ENCODE data around the gene GIPC3.
A peak's percentile ranks its signal among the peaks of the same experiment; 100 is the strongest.
"Not testable (repeated sequence)": the region's sequence is repeated elsewhere in the genome, so short reads cannot be mapped to it uniquely, and the experiment has no call there.

Gene GIPC3

DNA sequence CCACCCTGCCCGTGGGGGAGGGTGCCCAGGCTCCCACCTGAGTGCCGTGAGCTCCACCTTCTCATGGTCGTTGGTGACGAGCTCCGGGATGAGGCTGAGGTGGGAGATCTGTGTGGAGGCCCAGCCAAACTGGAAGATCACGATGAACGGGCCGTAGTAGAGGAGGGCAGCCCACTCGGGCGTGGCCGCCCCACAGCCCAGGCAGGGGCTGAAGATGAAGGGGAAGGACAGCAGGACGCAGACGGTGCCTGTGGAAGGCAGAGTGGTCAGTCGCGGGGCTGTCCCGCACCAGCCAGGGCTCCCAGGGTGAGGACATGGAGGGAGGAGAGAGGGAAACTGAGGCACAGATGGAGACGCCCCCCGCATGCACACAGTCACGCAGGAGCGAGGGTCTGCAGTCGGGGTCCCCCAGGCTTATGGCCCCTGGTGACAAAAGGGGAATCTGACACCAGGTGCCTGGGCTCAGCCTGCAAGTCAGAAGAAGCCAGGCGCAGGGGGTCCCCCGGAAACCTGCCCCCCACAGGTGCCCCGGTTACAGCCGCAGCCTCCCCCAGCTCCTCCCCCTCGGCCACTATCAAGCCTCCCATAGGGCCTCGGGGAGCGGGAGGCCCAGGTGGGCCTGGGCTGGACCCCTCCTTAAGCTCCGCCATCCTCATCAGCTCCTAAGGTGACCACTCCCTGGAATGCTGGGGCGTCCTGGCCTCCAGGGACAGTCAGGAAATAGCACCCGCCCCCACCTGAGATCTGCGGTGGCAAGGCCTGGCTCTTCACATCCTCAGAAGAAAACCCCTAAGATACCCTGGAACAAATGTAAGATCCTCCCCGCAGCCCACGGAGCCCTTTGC, 34.1 kb upstream of the GIPC3 start:
- DNase-seq = no peak

DNA sequence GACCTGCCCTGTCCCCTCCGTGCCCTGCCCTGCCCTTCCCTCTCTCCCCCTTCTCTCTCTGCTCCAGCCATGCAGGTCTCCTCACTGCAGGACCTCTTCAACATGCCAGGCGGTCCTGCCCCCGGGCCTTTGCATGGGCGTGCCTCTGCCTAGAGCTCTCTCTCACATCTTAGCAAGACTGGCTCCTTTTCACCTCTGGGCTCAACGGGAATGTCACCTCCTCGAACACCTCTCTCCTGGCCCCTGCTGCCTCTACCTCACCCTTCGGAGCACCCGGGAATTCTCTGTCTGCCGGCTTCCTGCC, 33.5 kb upstream of the GIPC3 start:
- DNase-seq (no peak), ATAC-seq (no peak)

More for the DNA sequence above, 34.1 kb upstream of the GIPC3 start:
- ATAC-seq = no peak

DNA sequence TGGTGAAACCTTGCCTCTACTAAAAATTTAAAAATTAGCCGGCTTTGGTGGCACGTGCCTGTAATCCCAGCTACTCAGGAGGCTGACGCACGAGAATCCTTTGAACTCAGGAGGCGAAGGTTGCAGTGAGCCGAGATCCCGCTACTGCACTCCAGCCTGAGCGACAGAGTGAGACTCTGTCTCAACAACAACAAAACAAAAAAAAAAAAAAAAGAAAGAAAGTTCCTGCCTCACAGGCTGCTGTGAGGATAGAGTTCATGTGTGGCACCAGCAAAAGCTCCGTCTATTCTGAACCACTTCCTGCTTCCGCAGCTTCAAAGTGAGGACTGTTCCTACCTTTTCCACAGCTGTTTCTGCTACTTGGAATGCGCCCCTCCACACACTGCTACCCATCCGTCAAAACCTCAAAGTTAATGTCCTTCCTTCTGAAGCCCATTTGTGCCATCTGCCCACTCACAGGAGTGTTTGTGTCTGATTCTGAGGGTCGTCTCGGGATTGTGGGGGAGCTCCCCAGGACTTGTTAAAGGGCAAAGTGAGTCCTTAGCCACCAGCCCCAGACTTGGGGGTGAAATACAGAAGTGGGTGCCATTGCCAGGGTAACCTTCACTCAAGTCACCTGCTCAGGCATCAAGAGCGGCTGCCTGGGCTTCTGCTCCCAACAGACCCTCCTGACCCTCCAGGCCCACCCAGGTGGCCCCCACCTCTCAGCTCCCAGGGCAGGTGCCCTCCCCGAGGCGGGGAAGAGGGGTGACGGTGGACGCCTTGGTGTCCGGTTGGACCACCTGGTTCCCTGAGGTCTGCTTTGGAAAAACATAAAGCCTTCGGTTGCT, 30.8 kb upstream of the GIPC3 start:
- ATAC-seq (no peak), DNase-seq (peak; percentile 29)

DNA sequence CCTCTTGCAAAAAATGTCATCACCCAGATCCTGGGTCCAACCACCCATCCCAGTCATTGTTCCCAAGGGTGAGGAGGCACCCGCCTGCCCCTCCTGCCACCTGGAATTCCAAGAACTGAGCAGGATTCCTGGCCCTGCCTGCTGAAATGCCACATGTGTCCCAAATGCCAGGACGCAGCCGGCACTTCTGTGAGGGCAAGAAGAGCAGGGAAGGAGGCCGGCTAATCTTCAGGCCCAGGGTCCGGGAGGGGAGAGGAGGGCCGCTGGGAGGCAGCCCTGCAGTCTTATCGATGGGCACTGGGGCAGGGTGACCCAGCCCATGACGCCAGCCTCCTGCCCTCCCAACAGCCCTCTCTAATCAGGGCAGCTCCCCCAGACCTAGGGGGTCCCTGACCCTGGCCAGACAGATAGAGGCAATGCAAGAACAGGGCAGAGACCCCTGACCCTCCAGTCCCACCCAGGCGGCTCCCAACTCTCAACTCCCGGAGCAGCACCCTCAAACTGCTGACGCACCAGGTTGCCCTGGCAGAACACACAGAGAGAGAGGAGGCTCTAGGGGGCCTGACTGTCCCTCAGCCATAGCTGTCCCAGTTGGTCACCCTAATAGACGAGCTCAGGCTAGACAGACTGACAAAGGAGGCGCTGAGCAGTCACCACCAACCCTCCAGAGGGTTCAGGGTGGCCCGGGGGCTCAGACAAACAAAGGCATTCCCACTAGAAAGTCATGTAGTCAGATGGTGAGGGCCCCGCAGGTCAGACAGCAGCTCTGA, 29.4 kb upstream of the GIPC3 start:
- DNase-seq = no peak
- ATAC-seq = no peak

DNA sequence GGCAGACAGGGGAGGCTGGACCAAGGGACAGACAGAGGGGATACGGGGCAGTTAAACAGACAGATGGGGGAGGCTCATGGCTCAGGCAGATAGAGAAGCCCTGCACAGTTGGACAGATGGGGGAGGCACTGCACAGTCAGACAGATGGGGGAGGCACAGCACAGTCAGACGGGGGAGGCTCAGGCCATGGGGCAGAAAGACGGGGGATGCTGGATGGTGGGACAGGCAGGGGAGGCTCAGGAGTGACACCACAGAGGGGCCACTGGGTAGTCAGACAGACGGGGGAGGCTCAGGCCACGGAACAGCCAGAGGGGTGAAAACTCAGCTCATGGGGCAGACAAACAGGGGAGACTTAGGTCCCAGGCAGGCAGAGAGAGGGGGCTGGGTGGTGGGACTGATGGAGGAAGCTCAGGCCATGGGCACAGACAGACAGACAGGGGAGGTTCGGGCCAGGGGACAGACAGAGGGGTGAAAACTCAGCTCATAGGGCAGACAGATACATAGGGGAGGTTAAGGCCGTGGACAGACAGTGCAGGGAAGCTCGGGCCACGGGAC, 28.8 kb upstream of the GIPC3 start:
- DNase-seq (peak; percentile 27), ATAC-seq (no peak)

DNA sequence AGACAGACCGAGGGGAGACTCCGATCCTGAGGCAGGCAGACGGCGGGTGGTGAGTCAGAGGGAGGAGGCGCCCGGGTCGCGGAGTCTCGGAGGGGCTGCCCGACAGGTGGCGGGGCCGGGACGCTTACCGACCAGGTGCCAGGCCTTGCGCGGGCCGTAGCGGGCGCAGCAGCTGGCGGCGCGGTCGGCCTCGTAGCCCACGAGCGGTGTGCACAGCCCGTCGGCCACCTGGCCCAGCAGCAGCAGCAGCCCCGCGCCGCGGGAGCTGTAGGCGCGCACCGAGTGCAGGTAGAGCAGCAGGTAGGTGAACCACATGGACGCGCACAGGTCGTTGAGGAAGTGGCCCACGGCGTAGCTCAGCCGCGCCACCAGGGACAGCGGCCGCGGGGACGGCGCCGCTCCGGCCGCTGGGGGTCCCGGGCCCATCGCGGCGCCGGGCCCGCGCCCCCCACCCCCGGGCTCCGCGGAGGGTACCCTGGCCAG, 28.3 kb upstream of the GIPC3 start:
- ATAC-seq = peak; percentile 42
- peak; percentile 81 for DNase-seq

DNA sequence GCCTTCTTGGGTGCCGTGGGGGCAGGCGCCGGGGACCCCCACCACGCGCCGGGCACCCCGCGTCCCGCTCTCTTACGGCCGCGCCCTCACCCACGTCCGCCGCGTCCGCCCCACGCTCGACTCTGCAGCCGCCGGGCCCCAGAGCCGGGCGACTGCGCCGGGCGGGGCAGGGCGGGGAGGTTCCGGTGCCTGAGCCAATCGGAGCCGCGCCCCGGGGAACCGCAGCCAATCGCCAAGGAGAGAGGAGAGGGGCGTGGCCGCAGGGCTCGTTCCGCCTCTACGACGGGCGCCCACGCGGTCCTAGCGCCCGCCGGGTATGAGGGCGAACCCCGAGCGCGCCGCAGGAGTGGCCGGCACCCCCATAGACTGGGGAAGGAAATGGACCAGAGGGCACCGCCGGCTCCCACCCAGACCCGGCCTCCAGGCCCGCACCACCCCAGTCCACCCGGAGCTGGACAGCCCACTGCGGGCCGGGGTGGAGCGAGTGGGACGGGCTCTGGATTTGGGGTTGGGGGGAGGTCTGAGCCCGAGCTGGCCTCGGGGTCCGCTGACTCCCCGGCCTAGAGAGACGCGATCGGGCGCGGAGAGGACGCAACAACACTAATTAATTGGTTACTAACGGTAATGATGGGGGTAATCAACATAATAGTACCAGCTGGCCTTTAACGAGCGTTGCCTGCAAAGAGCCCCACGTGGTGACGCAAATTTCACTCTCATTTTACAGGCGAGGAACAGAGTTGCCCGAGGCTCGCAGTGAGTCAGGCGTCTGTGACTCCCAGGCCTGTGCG, 27.6 kb upstream of the GIPC3 start, which contains the start of gene MFSD12:
Gene MFSD12 (minus strand): TSS at position 126 of the 788 bp plus-strand sequence. CDS start 183 bp downstream, outside the sequence.
- peak; percentile 98 for DNase-seq
- ATAC-seq = peak; percentile 92

DNA sequence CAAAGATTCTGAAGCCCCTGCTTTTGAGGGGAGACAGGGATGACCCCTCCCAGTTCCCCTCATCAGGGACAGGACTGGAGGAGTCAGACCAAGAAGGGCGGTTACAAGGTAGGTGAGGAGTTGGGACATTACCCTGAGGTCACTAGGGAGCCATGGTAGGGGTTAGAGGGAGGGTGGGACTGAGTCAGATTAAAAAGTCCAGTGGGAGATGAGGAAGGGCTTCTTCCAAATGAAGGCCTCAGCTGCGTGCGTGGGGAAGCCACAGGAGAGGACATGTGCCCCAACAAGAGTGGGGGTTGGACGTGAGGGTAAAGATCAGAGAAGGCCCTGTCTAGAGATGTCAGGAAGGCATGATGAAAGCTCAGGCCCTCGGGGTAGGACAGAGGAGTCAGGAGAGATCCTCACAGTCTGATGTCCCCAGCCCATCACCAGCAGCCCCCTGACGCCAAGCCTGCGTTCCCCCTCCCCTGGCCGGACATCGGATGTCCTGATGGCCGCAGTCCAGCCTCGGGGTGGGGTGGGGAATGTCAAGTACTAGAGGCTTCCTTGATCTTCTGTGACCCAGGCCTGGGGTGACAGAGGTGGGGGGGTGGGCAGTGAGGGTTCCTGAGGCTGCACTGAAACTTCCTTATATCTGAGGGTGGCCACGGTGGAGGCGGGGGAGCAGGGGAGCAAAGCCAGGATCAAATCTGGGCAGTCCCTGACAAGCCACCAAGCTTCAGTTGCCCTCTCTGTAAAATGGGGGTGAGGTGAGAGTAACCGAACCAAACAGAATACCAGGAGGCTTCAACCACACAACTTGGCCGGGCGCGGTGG, 21.4 kb upstream of the GIPC3 start:
- no peak for DNase-seq
- no peak for ATAC-seq

DNA sequence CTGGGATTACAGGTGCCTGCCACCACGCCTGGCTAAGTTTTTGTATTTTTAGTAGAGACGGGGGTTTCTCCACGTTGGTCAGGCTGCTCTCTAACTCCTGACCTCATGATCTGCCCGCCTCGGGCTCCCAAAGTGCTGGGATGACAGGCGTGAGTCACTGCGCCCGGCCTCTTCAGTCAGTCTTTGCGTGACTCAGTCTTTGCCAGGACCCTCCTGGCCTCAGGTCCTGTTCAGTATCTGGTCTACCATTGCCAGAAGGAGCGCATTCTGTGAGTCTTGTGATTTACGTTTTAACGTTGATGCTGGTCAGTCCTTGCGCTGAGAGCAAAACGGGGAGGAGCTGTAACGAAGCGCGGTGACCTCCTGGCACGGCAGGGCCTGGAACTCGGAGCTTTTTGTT, 20.1 kb upstream of the GIPC3 start:
- ATAC-seq (no peak), DNase-seq (no peak)

DNA sequence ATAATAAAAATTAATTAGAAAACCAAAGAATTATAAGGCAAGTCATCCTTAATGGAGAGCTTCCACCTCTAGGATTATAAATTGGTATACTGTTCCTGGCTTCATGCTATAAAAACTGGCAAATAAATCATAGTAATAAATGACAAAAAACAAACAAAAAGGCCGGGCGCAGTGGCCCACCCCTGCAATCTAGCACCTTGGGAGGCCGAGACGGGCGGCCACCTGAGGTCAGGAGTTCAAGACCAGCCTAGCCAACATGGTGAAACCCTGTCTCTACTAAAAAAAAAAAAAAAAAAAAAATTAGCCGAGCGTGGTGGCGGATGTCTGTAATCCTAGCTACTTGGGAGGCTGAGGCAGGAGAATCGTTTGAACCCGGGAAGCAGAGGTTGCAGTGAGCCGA, 15.2 kb upstream of the GIPC3 start:
- not testable (repeated sequence) for ATAC-seq, DNase-seq

DNA sequence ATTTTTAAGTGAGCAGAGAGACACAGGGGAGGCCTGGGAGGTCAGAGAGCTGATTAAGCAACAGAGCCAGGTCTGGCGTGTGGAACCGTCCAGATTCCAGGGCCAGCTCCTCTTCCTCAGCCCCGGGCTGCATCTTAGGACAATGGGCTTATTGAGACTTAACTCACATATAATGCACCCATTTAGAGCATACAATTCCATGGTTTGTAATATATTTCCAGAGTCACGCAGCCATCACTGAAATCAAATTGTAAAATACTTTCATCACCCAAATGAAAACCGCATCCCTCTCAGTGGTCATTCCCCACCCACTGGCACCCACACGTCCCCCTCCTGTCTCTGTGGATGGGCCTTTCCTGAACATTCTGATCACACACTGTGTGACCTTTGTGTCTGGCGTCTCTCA, 14.7 kb upstream of the GIPC3 start:
- ATAC-seq (no peak), DNase-seq (no peak)

DNA sequence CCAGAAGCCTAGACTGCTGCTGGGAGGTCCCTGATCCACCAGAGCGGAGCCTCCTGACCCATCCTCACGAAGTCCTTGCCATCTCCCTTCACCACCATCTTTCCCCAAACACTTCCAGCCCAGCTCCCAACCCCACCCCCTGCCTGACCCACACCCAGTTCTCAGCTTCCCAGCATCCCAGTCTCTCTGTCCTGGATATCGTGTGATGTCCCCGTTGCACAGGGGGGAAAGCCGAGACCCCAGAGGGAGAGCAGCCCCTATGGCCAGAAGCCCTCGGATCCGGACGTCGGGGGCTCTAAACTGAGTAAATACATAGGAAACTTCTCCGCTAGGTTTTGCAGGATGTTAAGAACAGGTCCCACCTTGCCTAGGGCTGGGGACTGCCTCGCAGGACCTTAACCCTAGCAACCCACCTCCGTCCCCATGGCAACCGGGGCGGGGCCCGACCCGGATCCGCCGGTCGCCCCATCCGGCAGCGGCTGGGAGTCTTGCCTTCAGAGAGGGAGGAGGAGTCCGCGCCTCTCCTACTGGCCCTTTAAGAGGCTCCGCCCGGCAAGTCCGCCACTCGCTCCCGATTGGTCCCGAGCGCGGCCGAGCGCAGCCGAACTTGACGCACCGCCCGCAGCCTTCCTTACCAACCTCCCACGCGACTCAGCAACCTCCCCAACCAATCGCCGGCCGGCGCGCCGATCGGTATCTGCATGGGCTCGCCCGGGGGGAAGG, 13.0 kb upstream of the GIPC3 start:
- ATAC-seq (peak; percentile 95), DNase-seq (peak; percentile 99)

DNA sequence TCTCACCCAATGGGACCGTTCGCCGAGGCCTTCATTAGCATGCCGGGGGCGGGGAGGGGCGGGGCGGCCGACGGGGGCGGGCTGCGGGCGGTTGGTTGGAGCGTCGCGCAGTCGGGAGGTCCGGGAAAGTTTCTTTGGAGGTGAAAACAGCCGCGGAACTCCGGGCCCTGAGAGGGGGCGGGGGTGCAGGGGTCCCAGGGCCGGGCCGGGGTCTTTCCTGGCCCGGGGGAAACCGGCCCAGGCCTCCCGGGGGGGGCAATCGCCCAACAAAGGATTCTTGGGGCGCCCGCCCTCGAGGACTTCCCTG, 12.5 kb upstream of the GIPC3 start, which contains the start of gene HMG20B:
Gene HMG20B (plus strand): TSS at position 90 of the 307 bp plus-strand sequence. CDS start 366 bp downstream, outside the sequence.
- DNase-seq (no peak), ATAC-seq (peak; percentile 0)

DNA sequence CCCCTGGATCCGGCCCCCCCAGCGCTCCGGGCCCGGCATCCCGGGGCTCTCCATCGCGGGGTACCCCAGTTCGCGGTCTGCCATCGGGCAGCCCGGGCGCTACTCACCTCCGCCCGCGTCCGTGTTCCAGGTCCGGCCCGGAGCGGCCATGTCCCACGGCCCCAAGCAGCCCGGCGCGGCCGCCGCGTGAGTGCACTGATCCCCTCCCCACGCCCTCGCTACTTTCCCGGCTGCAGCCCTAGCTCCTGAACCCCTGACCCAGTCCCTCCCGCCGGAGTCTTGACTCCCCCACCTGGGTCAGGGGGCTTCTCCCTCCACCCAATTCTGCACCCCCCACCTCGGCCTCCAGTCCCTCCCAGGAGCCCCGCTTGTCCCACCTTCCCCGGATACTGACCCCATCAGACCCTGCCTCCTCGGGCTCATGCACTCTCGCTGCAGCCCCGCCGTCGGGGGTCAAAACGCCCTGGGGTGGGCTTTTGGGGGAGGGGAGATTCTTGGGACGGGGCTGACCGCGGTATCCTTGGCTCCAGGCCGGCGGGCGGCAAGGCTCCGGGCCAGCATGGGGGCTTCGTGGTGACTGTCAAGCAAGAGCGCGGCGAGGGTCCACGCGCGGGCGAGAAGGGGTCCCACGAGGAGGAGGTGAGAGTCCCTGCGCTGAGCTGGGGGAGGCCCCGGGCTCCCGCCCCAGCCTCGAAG, 12.0 kb upstream of the GIPC3 start:
- DNase-seq (peak; percentile 52), ATAC-seq (no peak)

DNA sequence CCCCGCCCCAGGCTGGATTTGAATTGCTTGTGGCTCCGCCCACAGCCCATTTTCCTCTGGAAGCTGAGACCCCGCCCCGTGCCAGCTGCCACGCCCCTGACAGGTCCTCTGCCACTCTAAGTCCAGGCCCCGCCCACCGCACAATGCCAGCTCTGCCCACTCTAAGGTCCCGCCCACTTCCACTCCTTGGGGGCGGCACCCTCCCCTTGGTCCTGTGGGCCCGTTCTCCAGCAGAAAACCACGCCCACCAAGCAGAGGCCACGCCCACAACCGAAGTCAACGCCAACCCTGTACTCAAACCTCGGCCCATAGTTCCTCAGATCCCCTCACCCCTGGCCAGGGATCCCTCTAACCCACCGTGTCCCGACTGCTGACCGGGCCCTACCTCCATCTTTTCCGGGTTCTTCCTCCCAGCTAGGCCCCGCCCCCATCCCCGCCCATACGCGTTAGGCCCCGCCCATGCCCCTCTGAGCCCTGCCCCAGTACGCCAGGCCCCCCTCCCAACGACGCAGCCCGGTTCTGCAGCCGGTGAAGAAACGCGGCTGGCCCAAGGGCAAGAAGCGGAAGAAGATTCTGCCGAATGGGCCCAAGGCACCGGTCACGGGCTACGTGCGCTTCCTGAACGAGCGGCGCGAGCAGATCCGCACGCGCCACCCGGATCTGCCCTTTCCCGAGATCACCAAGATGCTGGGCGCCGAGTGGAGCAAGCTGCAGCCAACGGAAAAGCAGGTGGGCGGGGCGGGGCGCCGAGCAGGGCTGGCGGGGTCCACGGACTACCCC, 11.2 kb upstream of the GIPC3 start:
- peak; percentile 20 for ATAC-seq
- DNase-seq = peak; percentile 94

DNA sequence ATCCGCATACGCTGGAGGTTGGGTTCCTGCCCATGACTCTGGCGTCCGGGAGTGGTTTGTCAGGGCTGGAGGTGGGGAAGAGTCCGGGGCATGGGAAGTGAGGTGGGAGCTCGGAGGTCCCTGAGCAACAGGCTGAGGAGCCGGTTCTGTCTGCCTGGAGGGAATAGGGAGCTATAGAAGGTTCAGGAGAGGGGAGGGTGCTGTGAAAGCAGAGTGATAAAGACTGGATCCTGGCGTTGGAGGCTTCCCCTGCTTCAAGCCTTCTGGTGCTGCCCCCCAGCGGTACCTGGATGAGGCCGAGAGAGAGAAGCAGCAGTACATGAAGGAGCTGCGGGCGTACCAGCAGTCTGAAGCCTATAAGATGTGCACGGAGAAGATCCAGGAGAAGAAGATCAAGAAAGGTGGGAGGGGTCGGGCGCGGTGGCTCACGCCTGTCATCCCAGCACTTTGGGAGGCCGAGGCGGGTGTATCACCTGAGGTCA, 10.0 kb upstream of the GIPC3 start:
- no peak for DNase-seq

DNA sequence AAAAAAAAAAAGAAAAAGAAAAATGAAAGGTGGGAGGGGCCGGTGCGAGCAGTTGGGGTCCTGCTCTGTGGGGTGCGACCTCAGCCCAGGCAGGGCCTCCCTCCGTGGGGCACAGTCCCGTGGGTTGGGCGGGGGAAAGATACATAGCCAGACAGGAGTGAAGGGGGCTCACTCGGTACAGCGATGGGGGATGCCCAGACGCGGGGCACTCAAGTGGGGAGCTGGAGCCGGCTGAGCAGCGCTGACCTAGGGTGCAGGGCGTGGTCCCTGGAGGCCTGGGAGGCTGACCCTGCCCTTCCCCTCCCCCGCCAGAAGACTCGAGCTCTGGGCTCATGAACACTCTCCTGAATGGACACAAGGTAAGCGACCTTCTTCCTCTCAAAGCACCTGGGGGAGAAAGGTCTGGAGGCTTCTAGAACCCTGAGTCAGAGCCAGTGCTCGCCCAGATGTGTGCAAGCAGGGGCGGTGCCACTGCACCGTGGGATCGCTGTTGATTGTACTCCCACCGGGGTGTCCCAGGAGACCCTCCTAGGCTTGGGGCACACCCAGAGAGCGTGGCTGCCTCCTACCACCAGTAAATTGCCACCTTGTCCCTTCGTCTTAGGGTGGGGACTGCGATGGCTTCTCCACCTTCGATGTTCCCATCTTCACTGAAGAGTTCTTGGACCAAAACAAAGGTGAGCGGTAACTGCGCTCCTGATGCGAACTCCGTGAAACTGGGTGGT, 9.2 kb upstream of the GIPC3 start:
- DNase-seq (no peak), ATAC-seq (no peak)

More for the DNA sequence above, 10.0 kb upstream of the GIPC3 start:
- no peak for ATAC-seq
